Measurements from ENCODE around the gene DYNC1H1.

DYNC1H1 gene

GRCh38 chr14:102005336-102005735, 41.0 kb downstream of the DYNC1H1 start:
- DNase-seq = no peak

GRCh38 chr14:102007916-102008418, 43.6 kb downstream of the DYNC1H1 start:
- no peak for DNase-seq

- DNase-seq = no peak
Observed at GRCh38 chr14:102008891-102009290, 44.5 kb downstream of the DYNC1H1 start.

GRCh38 chr14:102011631-102012030, 47.3 kb downstream of the DYNC1H1 start:
- DNase-seq = no peak

- DNase-seq = no peak
Observed at GRCh38 chr14:102012336-102012735, 48.0 kb downstream of the DYNC1H1 start.

GRCh38 chr14:102013669-102014200, 49.4 kb downstream of the DYNC1H1 start:
- DNase-seq = no peak

- DNase-seq = no peak
Observed at GRCh38 chr14:102015045-102015685, 50.8 kb downstream of the DYNC1H1 start.

GRCh38 chr14:102015771-102016170, 51.4 kb downstream of the DYNC1H1 start:
- no peak for DNase-seq

GRCh38 chr14:102016420-102017090, 52.2 kb downstream of the DYNC1H1 start:
- DNase-seq = no peak

- no peak for DNase-seq
Observed at GRCh38 chr14:102018251-102018650, 53.9 kb downstream of the DYNC1H1 start.

GRCh38 chr14:102019006-102019540, 54.7 kb downstream of the DYNC1H1 start:
- DNase-seq = no peak

GRCh38 chr14:102020058-102020971, 55.9 kb downstream of the DYNC1H1 start:
- peak; percentile 59 for DNase-seq

- DNase-seq = no peak
Observed at GRCh38 chr14:102026934-102027333, 62.6 kb downstream of the DYNC1H1 start.

GRCh38 chr14:102027951-102028350, 63.6 kb downstream of the DYNC1H1 start:
- no peak for DNase-seq

GRCh38 chr14:102028733-102029132, 64.4 kb downstream of the DYNC1H1 start:
- DNase-seq = peak; percentile 49

GRCh38 chr14:102029956-102030355, 65.6 kb downstream of the DYNC1H1 start:
- DNase-seq = peak; percentile 14

- DNase-seq = no peak
Observed at GRCh38 chr14:102033241-102033640, 68.9 kb downstream of the DYNC1H1 start.

- no peak for DNase-seq
Observed at GRCh38 chr14:102034301-102034700, 69.9 kb downstream of the DYNC1H1 start.

- no peak for DNase-seq
Observed at GRCh38 chr14:102035914-102036313, 71.5 kb downstream of the DYNC1H1 start.

GRCh38 chr14:102037686-102038085, 73.3 kb downstream of the DYNC1H1 start:
- DNase-seq = no peak

- DNase-seq = no peak
Observed at GRCh38 chr14:102039157-102039556, 74.8 kb downstream of the DYNC1H1 start.

- no peak for DNase-seq
Observed at GRCh38 chr14:102040153-102040552, 75.8 kb downstream of the DYNC1H1 start.

- DNase-seq = no peak
Observed at GRCh38 chr14:102042699-102043098, 78.3 kb downstream of the DYNC1H1 start.

Measured in fibroblast of skin of right quadriceps (primary cell).